IMR-90 (cell line): ENCODE results near the gene GP5. TPM values are rescaled to one million over a fixed set of nuclear protein-coding genes. Genes with fewer than 3 reads are reported as not detected.

Source experiments
- ATAC-seq: fragments of 200-7000 bp; cut with Tn5 transposase; 2 replicates; pipeline ENCODE4 v1.9.1; 2020; ENCODE audit warnings: low read depth, mild to moderate bottlenecking, moderate library complexity
- BruUV-seq: library from RNA; stranded (reverse); fragments of 400-500 nt; replicated peaks from 2 replicates; lab custom pipeline; 2021; lab: Mats Ljungman, UMichigan
- CTCF ChIA-PET: fragments of 300-600 bp; formaldehyde crosslinking; extraction: SDS; loops from one replicate; lab custom pipeline; 2021; ENCODE audit warnings: antibody characterized with exemption; lab: Yijun Ruan, JAX
- POLR2A ChIA-PET: fragments of 300-600 bp; sonication (Branson Sonifier 250); formaldehyde crosslinking; loops from one replicate; lab custom pipeline; 2022; ENCODE audit warnings: antibody characterized with exemption; ENCODE audit not compliant: unreplicated experiment; lab: Charles Lee
- DNase-seq: peaks from one replicate; pipeline ENCODE4 v3.0.0; 2013
- H2AFZ ChIP-seq: replicated peaks from 2 replicates; pipeline ENCODE3; 2013; ENCODE audit warnings: low read length, mild to moderate bottlenecking; ENCODE audit not compliant: poor library complexity
- H2AK5ac ChIP-seq: 2 replicates; pipeline ENCODE4 v1.6.1; 2013; ENCODE audit warnings: low read depth, low read length, inconsistent platforms
- H2AK9ac ChIP-seq: replicated peaks from 2 replicates; pipeline ENCODE3; 2013; ENCODE audit warnings: mild to moderate bottlenecking, low read depth, low read length, moderate library complexity; ENCODE audit not compliant: poor library complexity
- H2BK120ac ChIP-seq: 2 replicates; pipeline ENCODE4 v1.6.1; 2013; ENCODE audit warnings: low read depth, low read length, inconsistent platforms
- H2BK15ac ChIP-seq: 3 replicates; pipeline ENCODE4 v1.6.1; 2013; ENCODE audit warnings: low read depth, low read length, inconsistent platforms
- H2BK20ac ChIP-seq: 2 replicates; pipeline ENCODE4 v1.6.1; 2013; ENCODE audit warnings: low read depth, mild to moderate bottlenecking, inconsistent platforms, low read length, moderate library complexity
- H2BK5ac ChIP-seq: 2 replicates; pipeline ENCODE4 v1.6.1; 2013; ENCODE audit warnings: mild to moderate bottlenecking, low read depth, low read length, inconsistent platforms; ENCODE audit not compliant: poor library complexity, severe bottlenecking
- H3K14ac ChIP-seq: replicated peaks from 2 replicates; pipeline ENCODE4 v1.6.1; 2013; ENCODE audit warnings: low read depth, low read length, inconsistent platforms
- H3K18ac ChIP-seq: 2 replicates; pipeline ENCODE4 v1.6.1; 2013; ENCODE audit warnings: low read depth, low read length, control low read depth
- H3K23ac ChIP-seq: 2 replicates; pipeline ENCODE4 v1.6.1; 2013; ENCODE audit warnings: low read depth, low read length, inconsistent platforms
- H3K27ac ChIP-seq: 2 replicates; pipeline ENCODE4 v1.5.1; 2013; ENCODE audit warnings: mild to moderate bottlenecking, control low read depth, low read length; ENCODE audit not compliant: insufficient read depth
- H3K27me3 ChIP-seq: 2 replicates; pipeline ENCODE4 v1.6.1; 2013; ENCODE audit warnings: low read length; ENCODE audit not compliant: control insufficient read depth, insufficient read depth
- H3K36me3 ChIP-seq: 2 replicates; pipeline ENCODE4 v1.6.1; 2013; ENCODE audit warnings: low read length, mixed read lengths; ENCODE audit not compliant: control insufficient read depth, insufficient read depth
- H3K4ac ChIP-seq: 2 replicates; pipeline ENCODE4 v1.6.1; 2013; ENCODE audit warnings: low read depth, low read length, inconsistent platforms
- H3K4me1 ChIP-seq: 2 replicates; pipeline ENCODE4 v1.6.1; 2013; ENCODE audit warnings: low read length, mixed read lengths; ENCODE audit not compliant: control insufficient read depth, insufficient read depth
- H3K4me2 ChIP-seq: 2 replicates; pipeline ENCODE4 v1.6.1; 2013; ENCODE audit warnings: low read depth, mild to moderate bottlenecking, control low read depth, low read length, moderate library complexity
- H3K4me3 ChIP-seq: 2 replicates; pipeline ENCODE4 v1.5.1; 2013; ENCODE audit warnings: low read depth, mild to moderate bottlenecking, control low read depth, low read length, moderate library complexity; ENCODE audit not compliant: insufficient read depth
- H3K56ac ChIP-seq: 2 replicates; pipeline ENCODE4 v1.6.1; 2013; ENCODE audit warnings: low read length, inconsistent platforms; ENCODE audit not compliant: insufficient read depth; ENCODE audit errors: extremely low read depth
- H3K79me1 ChIP-seq, 2 experiments: 2 replicates each; pipeline ENCODE4 v1.6.1; 2013; ENCODE audit warnings: low read length in 2 of 2, inconsistent platforms in 1 of 2, low read depth in 1 of 2
- H3K9ac ChIP-seq: 2 replicates; pipeline ENCODE4 v1.6.1; 2013; ENCODE audit warnings: low read depth, low read length, control low read depth
- H3K9me1 ChIP-seq: 2 replicates; pipeline ENCODE4 v1.6.1; 2013; ENCODE audit warnings: low read length, inconsistent platforms; ENCODE audit not compliant: insufficient read depth
- H3K9me3 ChIP-seq: 2 replicates; pipeline ENCODE4 v1.6.1; 2013; ENCODE audit warnings: low read length; ENCODE audit not compliant: control insufficient read depth, insufficient read depth
- H4K20me1 ChIP-seq: 2 replicates; pipeline ENCODE4 v1.6.1; 2013; ENCODE audit warnings: low read length, inconsistent platforms; ENCODE audit not compliant: insufficient read depth
- H4K5ac ChIP-seq: 2 replicates; pipeline ENCODE4 v1.6.1; 2013; ENCODE audit warnings: mild to moderate bottlenecking, low read depth, low read length, control low read depth
- H4K8ac ChIP-seq, 2 experiments: 2 replicates each; pipeline ENCODE4 v1.6.1; 2013; ENCODE audit warnings: low read depth in 2 of 2, low read length in 2 of 2, control low read depth in 1 of 2, inconsistent platforms in 1 of 2
- H4K91ac ChIP-seq: 2 replicates; pipeline ENCODE4 v1.6.1; 2013; ENCODE audit warnings: low read depth, low read length, inconsistent platforms; ENCODE audit not compliant: insufficient read depth
- CEBPB ChIP-seq: IDR thresholded peaks from 2 replicates; pipeline ENCODE4 v1.6.1; 2012; ENCODE audit warnings: low read depth, low read length, improper control_type of control experiment
- RAD21 ChIP-seq: IDR thresholded peaks from 2 replicates; pipeline ENCODE4 v1.6.1; 2012; ENCODE audit warnings: low read length, improper control_type of control experiment
- WGBS, 2 experiments: methylation state at CpG; one replicate each; pipeline versions ENCODE4 v1.1.5 to v1.1.7; 2013; ENCODE audit warnings: missing lambda C conversion rate in 2 of 2; ENCODE audit not compliant: insufficient read length in 1 of 2; ENCODE audit errors: extremely low coverage in 2 of 2; 5-methylcytosine and 5-hydroxymethylcytosine counted together
- dilution Hi-C: fragments of 300-500 bp; cut with HindIII; formaldehyde crosslinking; loops from one replicate; pipeline ENCODE4 v1.14.3; 2018; ENCODE audit warnings: low sequenced_read_pairs; ENCODE audit not compliant: unreplicated experiment
- in situ Hi-C: fragments of 300-500 bp; cut with MboI; formaldehyde crosslinking; loops from 3 replicates; pipeline ENCODE4 v1.14.3; 2019; ENCODE audit warnings: low sequenced_read_pairs, inconsistent platforms, mixed read lengths
- intact Hi-C: fragments of 100-400 bp; cut with micrococcal nuclease; formaldehyde crosslinking; loops from 2 replicates; pipeline ENCODE4 v1.10.0; 2022
- polyA plus RNA-seq, 3 experiments: library from polyadenylated mRNA; depleted of rRNA; stranded (reverse); fragments of >200 nt; gene quantifications; 2 replicates each; pipeline ENCODE4 v1.2.3, GENCODE V29; 2012; ENCODE audit warnings: low replicate concordance in 1 of 3
- total RNA-seq: library from RNA; depleted of rRNA; stranded (reverse); fragments of >200 nt; gene quantifications from 2 replicates; pipeline ENCODE4 v1.2.3, GENCODE V29; 2012

Gene GP5
- total and polyA plus RNA-seq, 2 of the 4 experiments (the other 2 are of a cell fraction): under 0.01 to 0.12 TPM

- no peak overlapping the region for H4K8ac ChIP-seq
- ChIA-PET POLR2A (no interaction called here), CTCF (no interaction called here)
- H3K36me3 ChIP-seq: peaks cover 36% of the 10 kb centered on the region
- H3K56ac ChIP-seq: no peak overlapping the region
- no peak for DNase-seq
- peaks cover 9% of the 10 kb centered on the region; the same call in 1 of the 2 replicates for H4K20me1 ChIP-seq
- no peak overlapping the region for H3K18ac ChIP-seq
- H2AK5ac ChIP-seq: no peak overlapping the region
- no peak overlapping the region for H3K4me2 ChIP-seq
- no peaks in the 10 kb centered on the region for H3K27me3 ChIP-seq
- H4K5ac ChIP-seq: no peak overlapping the region
- no peak overlapping the region for H3K4me3 ChIP-seq
- no peak overlapping the region for H2BK120ac ChIP-seq
- TF ChIP-seq RAD21 (no peak), CEBPB (no peak)
- no peak overlapping the region for H2BK20ac ChIP-seq
- no peak overlapping the region for H3K4ac ChIP-seq
- no TSS peak for BruUV-seq
- no peak overlapping the region for H3K14ac ChIP-seq
- H3K23ac ChIP-seq: no peak overlapping the region
- no peak overlapping the region for H2BK5ac ChIP-seq
- no peak overlapping the region for H3K27ac ChIP-seq
- peaks cover 26 to 37% of the 10 kb centered on the region in 2 experiments for H3K79me1 ChIP-seq
- no peak overlapping the region for H3K9ac ChIP-seq
- H2AFZ ChIP-seq: no peak overlapping the region
- H4K91ac ChIP-seq: no peak overlapping the region
- no peak overlapping the region for H2AK9ac ChIP-seq
- in situ Hi-C loops (no loop called here), dilution Hi-C loops (no loop called here), intact Hi-C loops (no loop called here)
- peaks cover 2% of the 10 kb centered on the region; the same call in 1 of the 2 replicates for H3K9me1 ChIP-seq
- H2BK15ac ChIP-seq: no peak overlapping the region
- no peak for ATAC-seq
- no peaks in the 10 kb centered on the region for H3K9me3 ChIP-seq
- no peaks in the 10 kb centered on the region; the same call in 1 of the 2 replicates for H3K4me1 ChIP-seq
- WGBS, 2 experiments: 95% methylated on average over 3 of the region's 13 CpGs; no CpG with 5 or more reads in 1 of the 2 experiments
Measured at GRCh38 chr3:194446172-194446571, 47.1 kb upstream of the GP5 start.
